Activated CD4-positive, alpha-beta memory T cell treated with anti-CD3 and anti-CD28 coated beads, Interleukin-2, amount 10 ng/mL, durations not matched to agents 7 days and 5 days (primary cell): ENCODE measurements around the gene AP2A2. TPM values are rescaled to one million over a fixed set of nuclear protein-coding genes. Genes with fewer than 3 reads are reported as not detected.

Experiments
- CTCF ChIA-PET: fragments of 350-600 bp; sonication (Branson Sonifier 250); formaldehyde crosslinking; loops from one replicate; lab custom pipeline; 2021; ENCODE audit warnings: antibody characterized with exemption, inconsistent platforms; lab: Charles Lee
- POLR2A ChIA-PET: fragments of 350-600 bp; sonication (Branson Sonifier 250); formaldehyde crosslinking; loops from one replicate; lab custom pipeline; 2021; ENCODE audit warnings: antibody characterized with exemption; lab: Charles Lee
- DNase-seq: peaks from one replicate; pipeline ENCODE4 v3.0.0-alpha.2; 2020
- H3K27ac Mint-ChIP-seq: one replicate; pipeline ENCODE4 v1.8.0; 2021; ENCODE audit warnings: mild to moderate bottlenecking, mixed read lengths
- H3K27me3 Mint-ChIP-seq: one replicate; pipeline ENCODE4 v1.8.0; 2021; ENCODE audit warnings: mixed read lengths
- H3K36me3 Mint-ChIP-seq: one replicate; pipeline ENCODE4 v1.8.0; 2021; ENCODE audit warnings: low read depth, mixed read lengths
- H3K4me1 Mint-ChIP-seq: one replicate; pipeline ENCODE4 v1.8.0; 2021; ENCODE audit warnings: mixed read lengths
- H3K4me3 Mint-ChIP-seq: one replicate; pipeline ENCODE4 v1.8.0; 2021; ENCODE audit warnings: mild to moderate bottlenecking, mixed read lengths
- H3K9me3 Mint-ChIP-seq: one replicate; pipeline ENCODE4 v1.8.0; 2021; ENCODE audit warnings: mixed read lengths
- total RNA-seq, 2 experiments: library from RNA; stranded (reverse); gene quantifications; one replicate each; pipeline ENCODE4 v1.2.3, GENCODE V29; 2021

Gene AP2A2
- total RNA-seq, 2 experiments from 2014 or later: 50.5 to 51.1 TPM

DNA sequence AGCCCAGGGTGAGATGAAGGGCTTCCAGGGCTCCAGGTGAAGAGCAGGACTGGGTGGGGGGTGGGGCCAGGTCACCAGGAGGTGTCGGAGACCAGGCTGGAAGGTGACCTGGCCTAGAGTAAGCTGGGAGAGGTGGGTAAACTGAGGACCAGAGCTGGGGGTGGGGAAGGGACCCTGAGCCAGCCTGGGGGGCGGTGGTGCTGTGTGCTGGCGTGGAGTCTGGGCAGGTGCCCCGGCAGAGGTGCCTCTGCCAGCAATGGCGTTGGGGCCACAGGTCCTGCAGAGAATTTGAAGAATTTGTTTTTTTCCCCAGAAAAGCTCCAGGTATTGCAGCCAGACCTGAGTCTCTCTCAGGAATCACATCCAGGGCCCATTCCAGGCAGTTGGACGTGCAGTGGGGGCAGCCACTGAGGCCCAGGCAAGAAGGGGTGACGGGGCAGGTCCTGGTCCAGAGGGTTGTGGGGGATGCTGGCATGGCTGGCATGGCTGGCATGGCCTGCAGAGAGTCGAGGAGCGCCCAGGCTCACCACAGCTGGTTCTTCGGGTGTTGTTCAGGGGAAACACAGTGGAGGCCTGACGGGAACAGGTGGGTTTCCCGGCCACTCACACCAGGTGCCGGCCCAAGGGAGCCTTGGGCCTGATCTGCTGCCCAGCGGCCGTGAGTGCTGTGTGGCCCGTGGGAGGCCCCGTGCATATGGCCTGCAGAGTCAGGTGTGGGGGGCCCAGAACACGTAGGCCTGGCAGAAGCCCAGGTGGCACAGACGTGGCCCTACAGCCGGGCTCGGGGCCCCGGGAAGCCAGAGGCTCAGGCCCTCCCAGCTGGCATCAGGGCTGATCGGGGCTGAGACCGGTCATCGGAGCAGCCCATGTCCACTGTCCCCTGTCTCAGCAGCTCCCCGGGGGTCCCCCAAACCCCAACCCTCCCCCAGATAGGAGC is 117.2 kb downstream of the AP2A2 start:
- no peak for DNase-seq
- no peaks in the 10 kb centered on the region for H3K4me1 Mint-ChIP-seq
- H3K27me3 Mint-ChIP-seq: peaks cover 9% of the 10 kb centered on the region
- no peaks in the 10 kb centered on the region for H3K36me3 Mint-ChIP-seq
- no peak overlapping the region for H3K4me3 Mint-ChIP-seq
- ChIA-PET CTCF (no interaction called here), POLR2A (no interaction called here)
- H3K27ac Mint-ChIP-seq: no peak overlapping the region
- H3K9me3 Mint-ChIP-seq: no peaks in the 10 kb centered on the region

DNA sequence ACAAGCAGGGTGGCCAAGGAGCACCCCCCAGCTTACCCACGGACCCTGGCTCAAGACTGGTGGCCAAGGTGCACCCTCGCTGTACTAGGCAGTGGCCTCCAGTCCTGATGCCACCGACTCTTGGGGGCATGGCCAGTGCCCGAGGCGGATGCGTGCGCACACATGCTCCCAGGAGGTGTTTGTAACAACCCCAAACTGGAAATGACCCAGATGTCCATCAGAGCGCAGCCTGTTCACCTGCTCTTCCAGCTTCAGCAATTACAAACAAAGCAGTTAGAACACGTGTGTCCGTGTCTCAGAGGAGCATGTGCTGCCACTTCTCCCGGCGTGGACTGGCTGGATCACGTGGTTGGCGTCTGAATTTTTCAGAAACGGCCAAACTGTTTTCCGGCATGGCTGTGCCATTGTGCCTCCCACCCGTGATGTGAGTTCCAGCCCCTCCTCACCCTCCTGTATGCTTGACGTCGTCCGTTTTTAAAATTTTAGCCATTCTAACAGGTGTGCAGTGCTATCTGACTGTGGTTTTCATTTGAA is 118.0 kb downstream of the AP2A2 start:
- ChIA-PET CTCF (no interaction called here), POLR2A (no interaction called here)
- H3K9me3 Mint-ChIP-seq: no peaks in the 10 kb centered on the region
- no peaks in the 10 kb centered on the region for H3K36me3 Mint-ChIP-seq
- no peak for DNase-seq
- no peak overlapping the region for H3K4me3 Mint-ChIP-seq
- H3K27me3 Mint-ChIP-seq: peaks cover 9% of the 10 kb centered on the region
- H3K4me1 Mint-ChIP-seq: no peaks in the 10 kb centered on the region
- H3K27ac Mint-ChIP-seq: no peak overlapping the region

DNA sequence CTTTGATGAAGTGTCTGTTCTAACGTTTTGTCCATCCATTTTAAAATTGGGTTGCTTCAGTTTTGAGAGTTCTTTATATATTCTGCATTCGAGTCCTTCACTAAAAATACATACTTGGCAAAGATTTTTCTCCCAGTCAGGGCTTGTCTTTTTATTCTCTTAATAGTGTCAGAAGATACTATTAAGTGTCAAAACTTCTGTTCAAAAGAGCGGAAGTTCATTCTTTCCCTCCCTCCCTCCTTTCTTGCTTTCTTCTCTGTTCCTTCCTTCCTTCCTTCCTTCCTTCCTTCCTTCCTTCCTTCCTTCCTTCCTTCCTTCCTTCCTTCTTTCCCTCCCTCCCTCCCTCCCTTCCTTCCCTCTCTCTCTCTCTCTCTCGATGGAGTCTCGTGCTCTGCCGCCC is 118.5 kb downstream of the AP2A2 start:
- no peak overlapping the region for H3K27ac Mint-ChIP-seq
- H3K27me3 Mint-ChIP-seq: peaks cover 10% of the 10 kb centered on the region
- no peaks in the 10 kb centered on the region for H3K9me3 Mint-ChIP-seq
- POLR2A ChIA-PET: no interaction called here
- CTCF ChIA-PET: no interaction called here
- no peaks in the 10 kb centered on the region for H3K4me1 Mint-ChIP-seq
- no peak for DNase-seq
- no peak overlapping the region for H3K4me3 Mint-ChIP-seq
- no peaks in the 10 kb centered on the region for H3K36me3 Mint-ChIP-seq

DNA sequence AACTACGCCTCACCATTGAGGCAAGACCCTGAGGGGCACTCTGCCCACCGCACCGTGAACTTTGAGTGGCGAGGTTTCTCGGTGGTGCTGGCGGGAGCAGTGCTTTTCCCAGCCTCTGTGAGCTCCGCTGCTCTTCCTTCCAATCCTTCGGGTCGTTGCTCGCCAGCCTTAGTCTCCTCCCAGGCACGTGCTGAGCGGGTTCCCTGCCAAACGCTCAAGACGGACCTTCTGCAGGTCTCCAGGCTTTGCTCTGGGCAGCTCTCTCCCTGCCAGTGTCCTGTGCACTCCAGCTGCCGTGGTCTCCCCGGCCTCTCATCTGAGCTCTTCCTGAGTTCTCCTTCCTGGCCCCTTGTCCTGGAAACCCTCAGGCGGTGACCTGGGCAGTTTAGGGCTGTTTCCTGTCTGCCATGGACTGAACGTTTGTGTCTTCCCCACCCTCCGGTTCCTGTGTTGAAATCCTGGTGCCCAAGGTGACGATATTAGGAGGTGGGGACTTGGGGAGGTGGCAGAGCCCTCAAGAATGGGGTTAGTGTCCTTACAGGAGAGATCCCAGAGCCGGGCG is 122.0 kb downstream of the AP2A2 start:
- Mint-ChIP-seq H3K9me3 (no peaks in the 10 kb centered on the region), H3K4me1 (peaks cover 1% of the 10 kb centered on the region), H3K4me3 (no peak overlapping the region), H3K27me3 (peaks cover 10% of the 10 kb centered on the region), H3K36me3 (no peaks in the 10 kb centered on the region), H3K27ac (no peak overlapping the region)
- CTCF ChIA-PET: interaction anchor here (0.9 to 2.0 kb wide), 2 partner anchors 9 to 199 kb away, joined by 3 to 8 read pairs; no protein-coding TSS in a partner anchor
- DNase-seq: no peak
- POLR2A ChIA-PET: no interaction called here

DNA sequence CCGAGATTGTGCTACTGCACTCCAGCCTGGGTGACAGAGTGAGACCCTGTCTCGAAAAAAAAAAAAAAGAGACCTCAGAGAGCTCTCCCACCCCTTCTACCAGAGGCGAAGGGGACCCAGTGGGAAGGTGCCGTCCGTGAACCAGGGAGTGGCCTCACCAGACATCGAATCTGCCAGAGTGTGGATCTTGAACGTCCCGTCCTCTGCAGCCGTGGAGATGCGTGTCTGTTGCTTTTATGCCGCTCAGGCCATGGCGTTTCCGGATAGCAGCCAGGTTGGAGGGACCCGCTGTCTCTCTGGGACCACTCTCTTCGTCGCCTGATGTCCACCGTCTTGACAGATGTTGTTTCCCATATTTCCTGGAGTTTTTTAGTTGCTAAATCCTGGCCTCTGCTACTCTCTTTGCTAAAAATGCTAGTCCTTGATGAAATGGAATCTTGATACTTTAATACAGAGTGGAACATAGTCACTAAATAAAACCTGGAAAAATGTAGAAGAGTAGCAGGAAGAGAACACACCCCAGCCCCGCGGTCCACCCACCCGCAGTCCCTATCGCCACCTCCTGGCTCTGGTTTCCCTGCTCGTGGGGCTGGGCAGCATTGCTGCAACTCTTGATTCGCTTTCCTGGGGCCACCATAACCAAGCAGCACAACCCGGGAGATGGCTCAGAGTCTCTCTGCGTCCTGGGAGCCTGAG is 122.9 kb downstream of the AP2A2 start:
- H3K9me3 Mint-ChIP-seq: no peaks in the 10 kb centered on the region
- no peak overlapping the region for H3K4me3 Mint-ChIP-seq
- no peaks in the 10 kb centered on the region for H3K36me3 Mint-ChIP-seq
- H3K27ac Mint-ChIP-seq: no peak overlapping the region
- H3K27me3 Mint-ChIP-seq: peaks cover 10% of the 10 kb centered on the region
- H3K4me1 Mint-ChIP-seq: peaks cover 1% of the 10 kb centered on the region
- ChIA-PET POLR2A (no interaction called here), CTCF (interaction anchor here (0.9 kb wide), 1 partner anchor 9 kb away, joined by 3 read pairs; no protein-coding TSS in a partner anchor)
- no peak for DNase-seq

DNA sequence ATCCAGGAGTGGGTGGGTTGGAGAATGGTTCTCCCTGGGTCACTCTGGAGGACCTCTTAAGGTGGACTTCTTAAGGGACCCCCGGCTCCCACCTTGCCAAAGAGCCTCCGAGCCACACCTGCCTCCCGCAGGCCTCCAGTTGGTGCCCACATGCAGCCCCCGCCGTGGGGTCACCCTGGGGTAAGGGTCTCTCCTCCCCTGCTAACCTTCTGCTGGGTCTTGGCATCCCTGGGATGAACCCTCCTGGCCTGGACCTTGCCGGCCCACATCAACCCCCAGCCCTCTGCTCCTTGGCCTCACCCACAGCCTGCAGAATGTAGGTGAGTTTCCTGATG is 123.4 kb downstream of the AP2A2 start:
- H3K36me3 Mint-ChIP-seq: no peaks in the 10 kb centered on the region
- DNase-seq: no peak
- ChIA-PET POLR2A (no interaction called here), CTCF (no interaction called here)
- H3K27me3 Mint-ChIP-seq: peaks cover 10% of the 10 kb centered on the region
- H3K9me3 Mint-ChIP-seq: no peaks in the 10 kb centered on the region
- no peak overlapping the region for H3K27ac Mint-ChIP-seq
- H3K4me1 Mint-ChIP-seq: peaks cover 1% of the 10 kb centered on the region
- H3K4me3 Mint-ChIP-seq: no peak overlapping the region

DNA sequence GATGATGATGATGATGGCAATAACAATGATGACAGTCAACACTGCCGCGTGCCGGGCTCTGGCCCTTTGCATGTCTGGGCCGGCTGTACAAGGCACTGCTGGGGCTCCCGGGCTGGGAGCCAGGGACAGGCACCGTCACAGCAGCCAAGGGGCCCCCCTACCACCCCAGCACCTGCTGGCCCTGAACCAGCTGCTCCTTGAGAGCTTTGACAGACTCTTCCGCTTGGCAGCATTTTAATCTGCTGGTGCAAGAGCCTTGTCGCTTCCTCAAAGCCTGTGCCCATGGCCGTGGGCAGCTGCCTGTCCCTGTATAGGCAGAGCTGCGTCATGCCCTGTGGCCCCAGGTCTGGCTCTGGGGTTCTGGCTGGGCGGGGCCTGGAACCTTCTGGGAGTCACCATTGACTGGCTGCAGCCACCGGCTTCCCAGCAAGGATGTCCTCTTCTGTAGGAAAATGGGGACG is 123.8 kb downstream of the AP2A2 start:
- no peak overlapping the region for H3K27ac Mint-ChIP-seq
- peaks cover 10% of the 10 kb centered on the region for H3K27me3 Mint-ChIP-seq
- no peaks in the 10 kb centered on the region for H3K9me3 Mint-ChIP-seq
- POLR2A ChIA-PET: no interaction called here
- no peak overlapping the region for H3K4me3 Mint-ChIP-seq
- H3K4me1 Mint-ChIP-seq: peaks cover 1% of the 10 kb centered on the region
- no peak for DNase-seq
- CTCF ChIA-PET: interaction anchor here (0.6 kb wide), 1 partner anchor 140 kb away, joined by 5 read pairs; no protein-coding TSS in a partner anchor
- no peaks in the 10 kb centered on the region for H3K36me3 Mint-ChIP-seq

DNA sequence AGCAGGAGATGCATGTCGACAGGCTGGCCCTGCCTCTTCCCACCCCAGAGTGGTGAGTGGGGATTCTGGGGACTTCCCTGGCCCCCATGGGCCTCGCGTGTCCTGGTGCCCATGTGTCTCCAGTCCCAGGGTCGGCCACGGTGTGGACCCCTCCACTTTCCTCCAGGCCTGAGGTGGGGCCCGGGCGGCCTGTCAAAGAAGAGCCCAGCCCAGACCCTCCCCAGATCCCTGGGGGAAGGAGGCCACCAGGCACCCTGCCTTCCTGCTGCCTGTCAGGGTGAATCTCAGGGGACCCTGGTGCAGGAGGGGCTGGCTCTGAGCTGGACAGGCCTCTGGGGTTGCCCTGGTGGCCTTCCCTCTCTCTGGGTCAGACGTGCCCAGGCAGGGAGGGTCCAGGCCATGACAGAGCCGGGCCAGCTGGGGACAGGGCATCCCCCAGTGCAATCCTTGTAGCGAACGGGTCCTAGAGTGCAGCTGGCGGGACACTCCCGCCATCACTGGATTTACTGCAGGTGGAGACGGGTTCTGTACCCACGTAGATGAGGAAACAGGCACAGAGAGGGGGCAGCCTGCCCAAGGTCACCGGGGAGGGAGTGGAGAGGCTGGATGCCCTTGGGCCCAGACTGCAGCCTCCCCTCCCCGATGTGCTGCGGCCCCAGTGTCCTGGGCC is 124.4 kb downstream of the AP2A2 start:
- H3K4me1 Mint-ChIP-seq: peaks cover 1% of the 10 kb centered on the region
- no peak overlapping the region for H3K4me3 Mint-ChIP-seq

DNA sequence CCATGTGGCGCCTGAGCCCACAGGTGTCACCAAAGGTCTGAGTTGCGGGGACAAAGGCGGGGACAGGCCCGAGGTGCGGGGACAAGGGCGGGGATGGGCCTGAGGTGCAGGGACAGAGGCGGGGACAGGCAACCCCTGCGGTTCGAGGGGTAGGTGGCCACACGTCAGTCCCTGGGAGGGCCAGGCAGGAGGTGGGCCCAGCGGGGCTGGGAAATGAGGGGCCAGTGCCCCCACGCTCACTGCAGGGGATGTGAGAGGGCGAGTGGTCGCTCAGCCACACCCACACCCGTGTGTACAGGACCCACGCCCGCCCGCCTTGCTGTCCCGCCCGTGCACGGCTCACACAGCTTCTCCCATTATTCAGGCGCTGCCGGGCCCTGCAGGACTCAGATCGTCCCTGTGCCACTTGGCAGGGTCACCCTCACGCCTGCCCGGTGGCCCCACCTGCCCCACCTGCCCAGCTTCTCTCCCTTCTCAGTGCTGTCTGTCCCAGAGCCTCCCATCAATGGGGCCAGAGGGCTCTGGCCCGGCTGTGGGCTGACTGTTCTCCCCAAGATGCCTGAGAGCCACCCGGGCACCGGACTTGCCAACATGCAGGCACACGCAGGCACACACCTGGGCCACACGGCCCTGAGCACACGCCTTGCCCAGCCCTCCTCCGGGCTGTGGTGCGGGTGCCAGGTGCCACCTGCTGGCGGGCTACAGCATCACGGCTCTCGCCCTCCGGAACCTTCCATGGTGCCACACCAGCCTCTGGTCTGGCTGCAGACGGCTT is 125.1 kb downstream of the AP2A2 start:
- Mint-ChIP-seq H3K27ac (no peak overlapping the region), H3K27me3 (peaks cover 7% of the 10 kb centered on the region), H3K4me3 (no peak overlapping the region), H3K36me3 (no peaks in the 10 kb centered on the region), H3K9me3 (no peaks in the 10 kb centered on the region), H3K4me1 (peaks cover 1% of the 10 kb centered on the region)
- POLR2A ChIA-PET: interaction anchor here (0.6 kb wide), 1 partner anchor 202 kb away, joined by 3 read pairs; no protein-coding TSS in a partner anchor
- CTCF ChIA-PET: interaction anchor here (0.9 to 1.7 kb wide), 3 partner anchors 75 to 203 kb away, joined by 3 to 7 read pairs (median 6); no protein-coding TSS in a partner anchor
- peak; percentile 78 for DNase-seq

More for the DNA sequence above, 124.4 kb downstream of the AP2A2 start:
- no peak overlapping the region for H3K27ac Mint-ChIP-seq
- ChIA-PET CTCF (interaction anchor here (0.6 to 1.7 kb wide), 3 partner anchors 140 to 202 kb away, joined by 5 to 7 read pairs (median 6); no protein-coding TSS in a partner anchor), POLR2A (interaction anchor here (0.6 kb wide), 1 partner anchor 202 kb away, joined by 3 read pairs; no protein-coding TSS in a partner anchor)
- H3K27me3 Mint-ChIP-seq: peaks cover 9% of the 10 kb centered on the region
- no peaks in the 10 kb centered on the region for H3K36me3 Mint-ChIP-seq
- H3K9me3 Mint-ChIP-seq: no peaks in the 10 kb centered on the region
- no peak for DNase-seq

DNA sequence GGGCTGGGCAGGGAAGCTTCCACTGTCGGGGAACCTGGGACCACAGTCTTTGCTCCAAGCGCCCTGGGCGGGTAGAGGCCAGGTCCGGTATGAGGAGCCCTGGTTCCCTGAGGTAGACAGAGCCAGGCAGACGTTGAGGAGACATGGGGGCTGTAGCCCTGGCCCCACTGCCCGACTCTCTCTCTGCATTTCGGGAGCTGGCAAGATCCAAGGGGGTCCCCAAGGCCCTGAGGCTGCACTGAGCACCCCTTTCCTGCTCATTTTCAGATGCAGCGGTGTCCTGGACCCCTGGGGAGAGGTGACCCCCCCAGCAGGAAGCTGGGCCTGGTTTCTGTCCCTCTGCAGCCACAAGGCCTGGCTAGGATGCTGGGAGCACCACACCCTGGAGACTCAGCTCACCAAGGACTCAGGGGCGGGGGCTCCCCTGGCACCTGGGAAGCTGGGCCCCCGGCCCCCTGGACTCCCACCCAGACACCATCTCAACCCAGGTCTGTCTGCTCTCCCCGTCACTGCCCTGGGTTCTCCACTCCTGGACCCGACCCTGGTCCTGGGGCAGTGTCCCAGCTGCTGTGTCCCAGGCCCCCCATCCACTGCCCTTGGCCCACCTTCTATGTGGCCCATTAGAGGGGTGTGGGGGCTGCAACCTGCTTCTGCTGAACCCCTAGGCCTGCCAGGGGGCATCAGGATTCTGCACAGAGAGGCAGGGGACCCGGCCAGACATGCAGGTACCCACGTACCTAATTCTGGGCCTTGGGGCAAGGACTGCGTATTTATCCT is 125.9 kb downstream of the AP2A2 start:
- Mint-ChIP-seq H3K9me3 (no peaks in the 10 kb centered on the region), H3K27ac (no peak overlapping the region), H3K27me3 (peaks cover 4% of the 10 kb centered on the region), H3K36me3 (no peaks in the 10 kb centered on the region), H3K4me3 (no peak overlapping the region), H3K4me1 (peaks cover 1% of the 10 kb centered on the region)
- CTCF ChIA-PET: interaction anchor here (0.9 to 1.7 kb wide), 3 partner anchors 75 to 203 kb away, joined by 3 to 7 read pairs (median 6); no protein-coding TSS in a partner anchor
- no peak for DNase-seq
- POLR2A ChIA-PET: no interaction called here
